Stomach (tissue), 9 donors: ENCODE data around the gene INVS. TPM values are rescaled to one million over a fixed set of nuclear protein-coding genes. Genes with fewer than 3 reads are reported as not detected.

ENCODE experiments used
- DNase-seq, 2 donors: peaks; one replicate each; pipeline versions ENCODE4 v3.0.0 to v3.0.0-alpha.2; 2013 to 2019
- H3K27ac ChIP-seq, 5 donors: fragments of 200-600 bp in 4 of 5; sonication (generic) in 4 of 5; one replicate each; pipeline ENCODE4 v1.5.1; 2013 to 2019; ENCODE audit warnings: mild to moderate bottlenecking in 1 of 5, moderate library complexity in 1 of 5
- H3K27me3 ChIP-seq, 3 donors: fragments of 200-600 bp; sonication (generic); one replicate each; pipeline ENCODE4 v1.5.1; 2017 to 2019; ENCODE audit warnings: mixed run types in 1 of 3
- H3K36me3 ChIP-seq, 4 donors: fragments of 200-600 bp; sonication (generic); 1 replicate in 3 of 4; 2 replicates in 1 of 4; pipeline ENCODE4 v1.5.1; 2016 to 2019
- H3K4me1 ChIP-seq, 4 donors: fragments of 200-600 bp; sonication (generic); one replicate each; pipeline ENCODE4 v1.5.1; 2016 to 2019
- H3K4me3 ChIP-seq, 4 donors: fragments of 200-600 bp; sonication (generic) in 3 of 4; one replicate each; pipeline ENCODE4 v1.5.1; 2016 to 2019; ENCODE audit warnings: mild to moderate bottlenecking in 1 of 4
- H3K9me3 ChIP-seq, 4 donors: fragments of 200-600 bp; sonication (generic); one replicate each; pipeline ENCODE4 v1.5.1; 2016 to 2019
- EP300 ChIP-seq: sonication (generic); formaldehyde crosslinking; IDR thresholded peaks from one replicate; pipeline ENCODE4 v1.6.1; 2017; ENCODE audit warnings: antibody characterized with exemption
- POLR2A ChIP-seq, 4 donors: fragments of 450-650 bp; IDR thresholded peaks; one replicate each; pipeline ENCODE4 v1.6.1; 2016; ENCODE audit warnings: antibody characterized with exemption in 4 of 4, control low read depth in 2 of 4, mild to moderate bottlenecking in 1 of 4, moderate library complexity in 1 of 4
- POLR2AphosphoS5 ChIP-seq, 3 donors: sonication (generic); formaldehyde crosslinking; IDR thresholded peaks; one replicate each; pipeline ENCODE4 v1.6.1; 2016; ENCODE audit warnings: antibody characterized with exemption in 3 of 3
- WGBS, 5 donors: extraction: QIAGEN DNeasy Blood & Tissue Kit in 3 of 5; methylation state at CpG; one replicate each; pipeline versions ENCODE4 v1.1.5 to v1.1.7; 2013 to 2018; 5-methylcytosine and 5-hydroxymethylcytosine counted together
- intact Hi-C: fragments of 100-400 bp; cut with DNase I; formaldehyde crosslinking; loops from one replicate; pipeline ENCODE4 v1.15.1; 2023; ENCODE audit warnings: low total_unique reads
- polyA plus RNA-seq, 3 donors: library from polyadenylated mRNA; stranded (reverse); fragments of 200-250 nt; gene quantifications; one replicate each; pipeline ENCODE4 v1.2.3, GENCODE V29; 2013
- total RNA-seq, 5 donors: library from RNA; depleted of rRNA; stranded (reverse); fragments of >200 nt; gene quantifications; one replicate each; pipeline versions ENCODE4 v1.1.0 to v1.2.3, GENCODE V29; 2014 to 2016
- TF ChIP-seq, protein P1 (sequence below), 7 experiments: fragments of 450-650 bp in 4 of 7; fragments of 200-600 bp in 3 of 7; sonication (generic) in 3 of 7; IDR thresholded peaks; one replicate each; pipeline ENCODE4 v1.5.1; 2016 to 2019; ENCODE audit warnings: antibody characterized with exemption in 7 of 7, control low read depth in 2 of 7, mild to moderate bottlenecking in 1 of 7
- donor health status: healthy with polysubstance abuse.
- donor health status: Bipolar disorder and iron deficiency.
- donor health status: healthy.

INVS gene
- total and polyA plus RNA-seq, 8 donors, result 3.1 to 54.5 (median 16.7) TPM

DNA sequence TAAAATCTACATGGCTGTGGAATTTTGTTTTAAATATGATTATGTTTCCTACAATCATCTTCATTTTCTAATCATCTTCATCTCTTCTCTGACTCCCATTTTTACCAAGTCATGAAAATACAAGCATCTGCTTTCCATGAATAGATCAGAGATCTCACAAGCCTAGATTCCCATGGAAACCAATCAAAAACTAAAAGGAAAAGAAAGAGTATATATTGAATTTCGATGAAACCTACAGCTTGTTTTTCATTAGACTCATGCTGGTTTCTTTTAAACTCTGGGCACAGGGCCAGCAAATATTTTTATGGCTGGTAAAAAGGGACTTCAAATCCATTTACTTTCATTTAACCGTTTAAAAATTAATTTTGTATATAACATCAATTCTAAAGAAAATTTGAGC, 51.2 kb downstream of the INVS start:
- Histone ChIP-seq H3K4me1 (peaks cover 0 to 6% (median 0%) of the 10 kb centered on the region in 4 donors), H3K27me3 (no peaks in the 10 kb centered on the region), H3K9me3 (no peaks in the 10 kb centered on the region), H3K4me3 (no peak overlapping the region), H3K27ac (no peak overlapping the region), H3K36me3 (no peaks in the 10 kb centered on the region)
- peak in 1 of 2 donors; percentile 23 for DNase-seq
- TF ChIP-seq EP300 (no peak), POLR2A (IDR thresholded peaks at IDR 0.05) (no peak), POLR2AphosphoS5 (IDR thresholded peaks at IDR 0.05) (no peak)
- TF ChIP-seq, protein P1, sequence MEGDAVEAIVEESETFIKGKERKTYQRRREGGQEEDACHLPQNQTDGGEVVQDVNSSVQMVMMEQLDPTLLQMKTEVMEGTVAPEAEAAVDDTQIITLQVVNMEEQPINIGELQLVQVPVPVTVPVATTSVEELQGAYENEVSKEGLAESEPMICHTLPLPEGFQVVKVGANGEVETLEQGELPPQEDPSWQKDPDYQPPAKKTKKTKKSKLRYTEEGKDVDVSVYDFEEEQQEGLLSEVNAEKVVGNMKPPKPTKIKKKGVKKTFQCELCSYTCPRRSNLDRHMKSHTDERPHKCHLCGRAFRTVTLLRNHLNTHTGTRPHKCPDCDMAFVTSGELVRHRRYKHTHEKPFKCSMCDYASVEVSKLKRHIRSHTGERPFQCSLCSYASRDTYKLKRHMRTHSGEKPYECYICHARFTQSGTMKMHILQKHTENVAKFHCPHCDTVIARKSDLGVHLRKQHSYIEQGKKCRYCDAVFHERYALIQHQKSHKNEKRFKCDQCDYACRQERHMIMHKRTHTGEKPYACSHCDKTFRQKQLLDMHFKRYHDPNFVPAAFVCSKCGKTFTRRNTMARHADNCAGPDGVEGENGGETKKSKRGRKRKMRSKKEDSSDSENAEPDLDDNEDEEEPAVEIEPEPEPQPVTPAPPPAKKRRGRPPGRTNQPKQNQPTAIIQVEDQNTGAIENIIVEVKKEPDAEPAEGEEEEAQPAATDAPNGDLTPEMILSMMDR (IDR thresholded peaks at IDR 0.05), result no peak
- intact Hi-C loops, result no loop called here
- 18 to 65% (median 53%) methylated on average over 2 of the region's 2 CpGs for WGBS, 5 donors

DNA sequence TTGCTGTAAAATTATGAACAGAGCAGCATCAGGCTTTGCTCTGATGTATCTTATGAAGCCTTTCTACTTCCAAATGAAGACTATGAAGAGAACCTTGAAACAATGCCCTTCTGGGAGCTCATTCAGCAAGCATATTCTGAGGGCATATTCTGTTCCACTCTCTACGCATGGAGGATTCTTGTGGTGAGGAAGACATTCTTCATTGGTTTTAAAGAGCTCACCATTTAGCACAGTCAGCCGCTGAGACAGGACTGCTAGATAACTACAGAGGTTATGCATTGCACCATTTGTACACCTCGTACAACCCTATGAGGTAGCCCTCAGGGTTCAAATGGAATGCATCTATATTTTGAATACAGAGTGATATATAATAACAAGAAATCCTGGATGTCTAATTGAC, 61.0 kb downstream of the INVS start:
- intact Hi-C loops, result no loop called here
- no peak for TF ChIP-seq EP300
- TF ChIP-seq, protein P1 (IDR thresholded peaks at IDR 0.05), result no peak
- TF ChIP-seq POLR2AphosphoS5 (IDR thresholded peaks at IDR 0.05), result no peak
- no peak for TF ChIP-seq POLR2A (IDR thresholded peaks at IDR 0.05)
- no peak overlapping the region for H3K4me3 ChIP-seq

DNA sequence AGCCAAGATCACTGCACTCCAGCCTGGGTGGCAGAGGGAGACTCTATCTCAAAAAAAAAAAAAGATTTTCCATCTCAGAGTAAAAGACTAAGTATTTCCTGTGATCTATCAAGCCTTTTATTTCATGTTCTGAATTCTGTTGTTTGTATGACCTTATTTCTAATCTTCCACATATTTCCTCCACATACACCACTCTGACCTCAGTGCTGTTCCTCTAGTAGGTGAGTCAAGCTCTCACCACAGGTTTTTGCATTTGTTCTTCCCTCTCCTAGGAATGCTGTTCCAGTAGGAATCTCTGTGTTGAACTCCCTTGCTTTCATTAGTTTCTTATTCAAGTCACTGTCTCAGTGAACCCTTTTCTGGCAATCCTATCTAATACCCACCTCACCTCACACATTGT, 68.1 kb downstream of the INVS start:
- Histone ChIP-seq H3K27me3 (no peaks in the 10 kb centered on the region), H3K36me3 (no peaks in the 10 kb centered on the region), H3K9me3 (no peaks in the 10 kb centered on the region), H3K4me1 (no peaks in the 10 kb centered on the region), H3K4me3 (no peak overlapping the region), H3K27ac (no peak overlapping the region)
- TF ChIP-seq POLR2AphosphoS5 (IDR thresholded peaks at IDR 0.05) (no peak), POLR2A (IDR thresholded peaks at IDR 0.05) (no peak), EP300 (no peak)
- TF ChIP-seq, protein P1 (IDR thresholded peaks at IDR 0.05), result no peak
- intact Hi-C loops, result no loop called here
- no peak for DNase-seq

More for the DNA sequence above, 61.0 kb downstream of the INVS start:
- no peak for DNase-seq
- Histone ChIP-seq H3K36me3 (peaks cover 0 to 8% (median 3%) of the 10 kb centered on the region in 4 donors), H3K4me1 (no peaks in the 10 kb centered on the region), H3K27me3 (no peaks in the 10 kb centered on the region), H3K27ac (no peak overlapping the region), H3K9me3 (no peaks in the 10 kb centered on the region)
- WGBS, 5 donors, result 94 to 99% (median 96%) methylated on average over 3 of the region's 3 CpGs

DNA sequence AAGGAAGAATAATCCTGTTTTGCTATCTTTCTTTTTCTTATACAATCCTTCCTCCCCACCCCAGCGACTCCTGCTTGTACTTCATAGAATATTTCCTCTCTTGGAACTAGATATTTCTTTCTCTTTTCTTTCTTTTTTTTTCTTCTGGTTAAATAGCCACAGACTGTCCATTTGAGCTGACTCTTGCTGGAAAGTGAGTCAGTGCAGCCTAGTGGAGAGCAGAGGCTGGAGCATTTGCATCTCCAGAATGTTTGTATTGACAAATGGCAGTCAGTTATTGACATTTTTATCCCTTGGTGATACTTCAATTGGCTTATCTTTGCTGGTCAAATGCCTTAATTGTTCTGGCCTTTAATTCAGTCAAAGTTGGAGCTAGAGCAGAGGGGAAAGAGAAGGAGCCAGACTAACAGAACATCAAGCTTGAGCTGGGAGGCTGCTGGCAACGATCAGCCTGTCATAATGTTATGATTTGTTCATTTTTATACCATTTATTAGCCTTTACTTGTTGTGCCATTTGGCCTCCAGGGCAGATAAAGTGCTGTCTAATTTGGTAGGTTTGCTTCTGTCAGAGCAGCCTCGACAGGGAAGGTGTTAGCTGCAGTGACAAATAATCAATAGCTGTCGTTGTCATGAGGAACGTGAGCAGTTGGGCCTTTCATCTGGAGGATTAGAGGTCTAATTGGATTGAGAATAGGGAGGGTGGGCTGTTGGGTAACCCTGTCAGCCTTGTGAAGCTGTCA, 69.0 kb downstream of the INVS start:
- Histone ChIP-seq H3K9me3 (peaks cover 0 to 2% (median 0%) of the 10 kb centered on the region in 4 donors), H3K36me3 (peaks cover 0 to 3% (median 2%) of the 10 kb centered on the region in 4 donors), H3K4me1 (no peaks in the 10 kb centered on the region), H3K27ac (no peak overlapping the region), H3K4me3 (no peak overlapping the region), H3K27me3 (no peaks in the 10 kb centered on the region)
- intact Hi-C loops, result no loop called here
- DNase-seq, result no peak
- TF ChIP-seq, protein P1 (IDR thresholded peaks at IDR 0.05), result no peak
- TF ChIP-seq POLR2A (IDR thresholded peaks at IDR 0.05) (no peak), EP300 (no peak), POLR2AphosphoS5 (IDR thresholded peaks at IDR 0.05) (no peak)
- WGBS, 5 donors, result 59 to 73% (median 69%) methylated on average over 5 of the region's 5 CpGs
